ENCODE results near the gene CASZ1. TPM values are rescaled to one million over a fixed set of nuclear protein-coding genes. Genes with fewer than 3 reads are reported as not detected.

CASZ1 gene
- total RNA-seq, 2 donors from 2014 or later = 44.3 to 50.3 TPM

DNA sequence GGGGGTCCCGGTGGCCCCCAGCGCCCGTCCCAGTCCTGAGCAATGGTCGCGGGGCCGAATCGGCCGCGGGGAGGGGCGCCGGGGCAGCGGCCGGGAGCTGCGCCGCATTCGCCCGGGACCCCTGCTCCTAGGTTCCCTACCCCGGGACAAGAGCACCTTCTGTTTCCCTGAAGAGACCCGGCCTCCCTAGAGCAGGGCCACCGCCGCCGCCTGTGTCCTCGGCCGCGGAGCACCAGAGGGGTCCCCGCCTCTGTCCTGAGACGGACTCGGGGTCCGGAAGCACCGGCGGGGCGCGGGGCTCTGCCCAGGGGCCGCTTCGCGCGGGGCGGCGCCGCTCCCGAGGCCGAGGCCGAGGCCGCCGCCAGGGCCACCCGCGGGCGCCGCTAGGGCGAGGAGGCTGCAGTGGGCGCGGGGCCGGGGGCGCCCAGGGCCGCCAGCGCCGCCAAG, 157.9 kb downstream of the CASZ1 start:
- TF ChIP-seq, protein P1, sequence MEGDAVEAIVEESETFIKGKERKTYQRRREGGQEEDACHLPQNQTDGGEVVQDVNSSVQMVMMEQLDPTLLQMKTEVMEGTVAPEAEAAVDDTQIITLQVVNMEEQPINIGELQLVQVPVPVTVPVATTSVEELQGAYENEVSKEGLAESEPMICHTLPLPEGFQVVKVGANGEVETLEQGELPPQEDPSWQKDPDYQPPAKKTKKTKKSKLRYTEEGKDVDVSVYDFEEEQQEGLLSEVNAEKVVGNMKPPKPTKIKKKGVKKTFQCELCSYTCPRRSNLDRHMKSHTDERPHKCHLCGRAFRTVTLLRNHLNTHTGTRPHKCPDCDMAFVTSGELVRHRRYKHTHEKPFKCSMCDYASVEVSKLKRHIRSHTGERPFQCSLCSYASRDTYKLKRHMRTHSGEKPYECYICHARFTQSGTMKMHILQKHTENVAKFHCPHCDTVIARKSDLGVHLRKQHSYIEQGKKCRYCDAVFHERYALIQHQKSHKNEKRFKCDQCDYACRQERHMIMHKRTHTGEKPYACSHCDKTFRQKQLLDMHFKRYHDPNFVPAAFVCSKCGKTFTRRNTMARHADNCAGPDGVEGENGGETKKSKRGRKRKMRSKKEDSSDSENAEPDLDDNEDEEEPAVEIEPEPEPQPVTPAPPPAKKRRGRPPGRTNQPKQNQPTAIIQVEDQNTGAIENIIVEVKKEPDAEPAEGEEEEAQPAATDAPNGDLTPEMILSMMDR (IDR thresholded peaks at IDR 0.05) = no peak
- Histone ChIP-seq H3K4me3 (peak overlapping the region; percentile 0 to 48), H3K4me1 (peaks cover 0 to 49% of the 10 kb centered on the region in 2 donors), H3K36me3 (peaks cover 26% of the 10 kb centered on the region), H3K27ac (peak overlapping the region; percentile 3 to 29), H3K9me3 (no peaks in the 10 kb centered on the region), H3K27me3 (no peaks in the 10 kb centered on the region)
- DNase-seq (ENCODE audit: low spot score) = no peak

GRCh38 chr1:10637834-10638558, 158.4 kb downstream of the CASZ1 start:
- H3K36me3 ChIP-seq = peaks cover 22% of the 10 kb centered on the region
- no peaks in the 10 kb centered on the region for H3K27me3 ChIP-seq
- H3K4me1 ChIP-seq = peaks cover 0 to 49% of the 10 kb centered on the region in 2 donors
- peak overlapping the region; percentile 3 to 29 for H3K27ac ChIP-seq
- peak overlapping the region; percentile 0 to 48 for H3K4me3 ChIP-seq
- DNase-seq (ENCODE audit: low spot score) = no peak
- no peaks in the 10 kb centered on the region for H3K9me3 ChIP-seq
- TF ChIP-seq, protein P1 (IDR thresholded peaks at IDR 0.05) = no peak

- H3K4me1 ChIP-seq = peaks cover 0 to 49% of the 10 kb centered on the region in 2 donors
- TF ChIP-seq, protein P1 (IDR thresholded peaks at IDR 0.05) = no peak
- H3K36me3 ChIP-seq = peaks cover 16% of the 10 kb centered on the region
- H3K9me3 ChIP-seq = no peaks in the 10 kb centered on the region
- H3K27me3 ChIP-seq = no peaks in the 10 kb centered on the region
- H3K4me3 ChIP-seq = no peak overlapping the region
- no peak overlapping the region for H3K27ac ChIP-seq
- DNase-seq (ENCODE audit: low spot score) = no peak
Measured at GRCh38 chr1:10637400-10637799, 159.0 kb downstream of the CASZ1 start.

- TF ChIP-seq, protein P1 (IDR thresholded peaks at IDR 0.05) = no peak
- no peak overlapping the region for H3K4me3 ChIP-seq
- peaks cover 0 to 41% of the 10 kb centered on the region in 2 donors for H3K4me1 ChIP-seq
- H3K36me3 ChIP-seq = peaks cover 8% of the 10 kb centered on the region
- H3K27ac ChIP-seq = peak overlapping the region; percentile 58 to 74
- H3K9me3 ChIP-seq = no peaks in the 10 kb centered on the region
- no peak for DNase-seq (ENCODE audit: low spot score)
- no peaks in the 10 kb centered on the region for H3K27me3 ChIP-seq
Measured at GRCh38 chr1:10635992-10636391, 160.5 kb downstream of the CASZ1 start.

DNA sequence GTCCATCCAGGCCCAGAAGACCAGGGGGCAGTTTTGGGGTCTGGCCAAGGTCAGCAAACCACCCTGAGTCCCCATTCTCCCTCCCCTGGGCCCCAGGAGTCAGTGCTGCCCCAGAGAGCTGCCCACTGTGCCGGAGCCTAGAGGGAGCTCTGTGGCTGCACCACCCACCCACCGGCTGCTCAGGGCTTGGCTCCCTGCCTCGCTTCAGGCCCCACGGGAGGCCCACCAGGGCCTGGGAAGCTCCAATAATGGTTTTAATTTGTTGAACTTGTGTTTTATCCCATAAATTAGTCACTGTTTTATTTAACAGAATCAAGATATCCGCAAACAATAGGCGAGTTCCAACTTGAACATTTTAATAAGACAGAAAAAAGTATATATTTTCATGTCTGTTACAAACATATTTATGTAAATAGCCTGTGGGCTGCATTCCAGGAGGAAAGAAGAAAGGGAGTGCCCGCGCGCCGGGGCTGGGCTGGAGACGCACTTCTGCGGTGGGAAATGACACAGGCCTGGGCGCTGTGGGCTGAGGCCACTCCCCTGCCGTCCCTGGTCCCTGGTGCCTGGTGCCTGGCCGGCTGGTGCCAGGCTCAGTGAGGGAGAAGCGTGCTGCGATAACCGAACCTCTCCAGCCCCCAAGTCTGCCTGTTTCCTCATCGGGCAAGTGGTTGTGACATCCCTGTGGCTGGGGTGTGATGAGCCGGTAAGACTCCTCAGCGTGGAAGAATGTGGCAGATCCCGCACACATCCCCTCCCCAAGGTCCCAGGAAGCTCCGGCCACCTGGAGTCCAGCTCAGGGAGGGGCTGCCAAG, 161.2 kb downstream of the CASZ1 start:
- TF ChIP-seq, protein P1 (IDR thresholded peaks at IDR 0.05) = no peak
- peaks cover 8% of the 10 kb centered on the region for H3K36me3 ChIP-seq

More for the DNA sequence above, 161.2 kb downstream of the CASZ1 start:
- H3K27me3 ChIP-seq = no peaks in the 10 kb centered on the region
- DNase-seq (ENCODE audit: low spot score) = no peak
- peak overlapping the region; percentile 58 to 74 for H3K27ac ChIP-seq
- H3K9me3 ChIP-seq = no peaks in the 10 kb centered on the region
- no peak overlapping the region for H3K4me3 ChIP-seq
- peaks cover 0 to 34% of the 10 kb centered on the region in 2 donors for H3K4me1 ChIP-seq
